ENCODE data around the gene SH3RF1.

The SH3RF1 gene

GRCh38 chr4:169250796-169251195 is 20.0 kb downstream of the SH3RF1 start:
- DNase-seq, result no peak

DNA sequence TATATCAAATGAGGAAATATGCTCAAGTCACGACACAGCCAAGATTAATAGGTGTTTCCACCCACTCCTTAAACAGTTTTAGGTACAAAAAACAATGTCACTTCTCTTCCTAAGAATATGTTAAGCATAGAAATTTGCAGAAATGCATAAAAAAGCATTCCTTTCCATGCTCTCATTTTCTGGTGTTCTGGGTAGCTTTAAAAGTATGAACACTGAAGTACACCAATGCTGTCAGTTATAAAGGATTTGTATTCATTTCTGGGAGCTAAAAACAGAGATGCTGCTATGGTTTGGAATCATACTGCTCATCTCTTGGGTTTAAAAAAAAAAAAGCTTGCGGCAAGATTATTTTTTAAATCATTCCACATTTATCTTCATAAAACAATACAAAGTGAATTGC is 20.8 kb downstream of the SH3RF1 start:
- DNase-seq, result no peak

- DNase-seq, result no peak
These were observed 21.4 kb downstream of the SH3RF1 start for GRCh38 chr4:169249214-169249973.

- no peak for DNase-seq
These were observed 22.1 kb downstream of the SH3RF1 start for GRCh38 chr4:169248645-169249044.

- no peak for DNase-seq
These were observed 23.8 kb downstream of the SH3RF1 start for GRCh38 chr4:169246957-169247396.

DNA sequence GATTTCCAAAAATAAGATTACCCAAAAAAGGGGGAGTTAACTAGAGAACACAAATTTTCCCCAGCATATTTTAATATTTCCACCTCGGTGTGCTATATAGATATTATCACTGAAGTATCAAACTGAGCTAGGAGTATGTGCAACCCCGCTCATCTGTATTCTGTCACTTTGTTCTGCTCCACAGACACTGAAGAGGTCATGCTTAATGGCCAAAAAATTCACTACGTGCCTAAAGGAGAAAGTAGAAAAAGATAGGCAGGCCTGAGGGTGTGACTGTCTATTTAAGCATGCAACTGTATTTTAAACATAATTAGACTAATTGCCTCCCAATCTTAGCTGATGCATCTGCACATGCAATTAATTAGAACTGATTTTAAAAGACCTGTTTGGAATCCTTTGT is 24.5 kb downstream of the SH3RF1 start:
- no peak for DNase-seq

DNA sequence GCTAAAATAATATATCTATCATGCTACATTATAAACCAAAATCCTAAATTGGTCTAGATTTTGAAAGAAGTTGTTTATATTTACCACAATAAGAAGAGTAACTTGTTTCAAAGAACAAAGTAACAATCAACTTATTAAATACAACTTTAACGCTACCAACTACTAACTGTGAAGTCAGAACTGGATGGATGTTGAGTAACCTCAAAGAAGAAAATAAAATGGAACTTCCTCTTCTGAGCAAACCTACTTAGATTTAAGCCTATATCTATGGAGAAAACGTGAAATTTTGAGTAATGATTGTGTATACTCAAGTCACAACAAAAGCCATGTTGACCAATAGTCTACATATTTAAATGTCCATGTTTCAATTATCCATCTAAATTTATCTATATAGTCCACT is 25.7 kb downstream of the SH3RF1 start:
- DNase-seq, result no peak

- no peak for DNase-seq
These were observed 26.7 kb downstream of the SH3RF1 start for GRCh38 chr4:169243825-169244609.

- no peak for DNase-seq
These were observed 29.3 kb downstream of the SH3RF1 start for GRCh38 chr4:169241464-169241863.

- no peak for DNase-seq
These were observed 31.4 kb downstream of the SH3RF1 start for GRCh38 chr4:169239221-169239905.

DNA sequence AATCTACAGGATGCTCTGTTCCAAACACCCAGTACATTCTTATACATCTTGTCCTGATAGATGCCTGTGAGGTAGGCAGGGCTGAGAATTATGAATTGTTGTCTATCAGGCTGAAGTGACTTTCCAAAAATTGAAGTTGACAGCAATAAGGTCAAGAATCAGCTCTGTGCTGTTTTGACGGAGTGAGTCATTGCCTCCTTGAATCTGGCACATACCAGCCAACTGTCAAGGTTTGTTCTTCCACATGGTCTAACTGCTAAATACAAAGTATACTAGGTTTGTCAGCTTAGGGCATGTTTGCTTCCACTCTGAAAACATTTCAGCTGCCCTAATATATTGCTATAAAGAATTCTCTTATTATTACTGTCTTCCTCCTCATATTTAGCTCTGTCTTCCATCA is 32.3 kb downstream of the SH3RF1 start:
- no peak for DNase-seq

GRCh38 chr4:169236873-169237626 is 33.7 kb downstream of the SH3RF1 start:
- peak; percentile 33 for DNase-seq

DNA sequence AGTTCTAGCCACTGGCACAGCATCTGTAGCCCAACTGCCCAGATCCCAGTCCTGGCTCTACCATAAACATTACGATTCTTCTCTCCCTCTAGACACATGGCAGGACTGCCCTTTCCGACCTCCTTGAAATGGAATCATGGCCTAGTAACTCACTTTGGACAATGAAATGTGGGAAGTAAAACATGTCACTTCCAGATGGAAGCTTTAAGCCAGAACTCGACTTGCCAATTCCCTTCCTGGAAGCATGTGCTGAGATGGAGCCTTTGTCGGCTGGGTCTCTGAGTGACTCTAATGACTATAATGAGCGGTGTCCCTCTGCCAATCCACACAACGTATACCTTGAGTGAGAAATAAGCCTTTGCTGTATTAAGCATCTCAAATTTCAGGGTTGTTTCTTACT is 34.7 kb downstream of the SH3RF1 start:
- no peak for DNase-seq

GRCh38 chr4:169234137-169234855 is 36.5 kb downstream of the SH3RF1 start:
- DNase-seq, result no peak

DNA sequence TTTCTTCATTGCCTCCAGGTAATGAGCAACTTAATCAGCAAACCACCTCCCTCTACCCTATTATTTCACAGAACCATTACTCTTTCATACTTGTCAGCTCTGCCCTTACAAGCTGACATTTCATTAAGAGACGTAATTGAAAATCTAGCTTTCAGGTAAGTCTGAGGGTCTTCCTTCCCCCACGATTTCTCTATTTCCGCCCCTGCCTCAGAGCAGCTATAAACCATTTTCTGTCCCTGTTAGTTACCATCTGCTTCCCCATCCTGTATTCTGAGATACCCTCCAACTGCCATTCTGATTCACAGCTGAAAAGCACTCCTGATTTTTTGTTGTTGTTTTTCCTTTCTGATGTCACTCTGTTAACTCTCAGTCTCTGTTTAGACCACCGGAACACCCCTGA is 37.1 kb downstream of the SH3RF1 start:
- DNase-seq, result no peak

GRCh38 chr4:169231647-169232262 is 39.0 kb downstream of the SH3RF1 start:
- no peak for DNase-seq

DNA sequence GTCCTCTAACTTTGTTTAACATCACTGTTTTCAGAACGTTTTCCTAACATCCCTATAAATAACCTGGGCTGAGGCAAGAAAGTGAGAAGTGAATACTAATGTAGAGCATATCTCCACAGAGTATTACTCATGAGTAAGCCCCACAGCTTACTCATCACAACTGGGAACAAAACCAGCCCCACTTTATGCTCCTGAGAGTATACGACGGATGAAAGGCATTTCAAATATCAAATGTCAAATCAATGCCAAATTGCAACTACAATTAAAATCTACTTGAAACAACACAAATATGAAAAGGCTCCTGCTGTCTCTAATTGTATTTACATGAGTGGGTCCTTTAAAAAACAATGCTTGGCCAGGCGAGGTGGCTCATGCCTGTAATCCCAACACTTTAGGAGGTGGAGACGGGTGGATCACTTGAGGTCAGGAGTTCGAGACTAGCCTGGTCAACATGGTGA is 41.2 kb downstream of the SH3RF1 start:
- no peak for DNase-seq

GRCh38 chr4:169228076-169228475 is 42.7 kb downstream of the SH3RF1 start:
- DNase-seq, result no peak

DNA sequence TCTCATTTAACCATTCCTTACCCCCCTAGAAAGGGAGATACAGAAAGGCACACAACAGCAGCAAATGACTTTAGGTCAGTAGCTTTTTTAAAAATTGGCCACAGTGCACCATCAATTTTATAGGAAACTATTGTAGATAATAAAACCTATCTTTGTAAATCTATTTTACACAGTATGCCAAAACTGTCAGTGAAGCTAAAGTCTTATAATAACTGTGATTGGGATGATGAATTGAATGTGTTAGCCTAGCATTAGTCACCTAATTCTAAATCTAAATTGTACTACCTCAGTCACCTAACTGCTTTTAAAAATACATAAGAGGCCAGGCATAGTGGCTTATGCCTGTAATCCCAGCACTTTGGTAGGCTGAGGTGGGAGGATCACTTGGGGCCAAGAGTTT is 44.2 kb downstream of the SH3RF1 start:
- DNase-seq, result no peak

GRCh38 chr4:169225812-169226211 is 44.9 kb downstream of the SH3RF1 start:
- DNase-seq, result no peak

DNA sequence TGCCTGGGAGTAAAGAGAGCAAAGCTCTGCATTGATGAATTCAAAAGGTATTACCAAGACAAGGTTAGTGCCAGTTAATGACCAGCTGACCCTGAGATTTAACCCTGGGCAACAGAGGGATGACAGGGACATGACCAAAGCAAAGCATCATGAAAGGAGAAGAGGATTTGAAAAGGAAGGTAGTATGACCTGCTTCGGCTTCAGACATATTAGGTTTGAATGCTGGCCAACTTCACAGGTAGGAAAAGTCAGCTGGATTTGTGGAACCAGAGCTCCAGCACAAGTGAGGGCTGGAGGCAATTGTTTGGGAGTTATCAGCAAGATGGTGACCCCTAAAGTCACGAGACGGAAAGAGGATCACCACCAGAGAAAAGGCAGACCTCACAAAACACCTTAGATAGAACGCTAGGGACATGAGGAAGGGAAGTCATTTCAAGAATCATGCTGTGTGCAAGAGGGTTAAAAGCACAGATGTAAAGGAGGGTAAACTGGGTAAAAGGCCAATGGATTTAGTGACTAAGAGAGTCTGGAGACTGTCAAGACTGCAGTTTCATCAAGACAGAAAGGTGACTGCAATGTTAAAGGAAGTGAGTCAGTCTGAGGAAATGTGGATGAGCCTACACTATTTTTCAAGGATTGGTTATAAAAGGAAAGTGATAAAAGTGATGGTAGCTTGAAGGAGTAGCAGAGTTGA is 45.6 kb downstream of the SH3RF1 start:
- DNase-seq, result no peak

All from right hindlimb (tissue), 1 donor.